ENCODE measurements around the gene TMEM151B.

- TF ChIP-seq POLR2A (IDR thresholded peaks at IDR 0.05) = no peak
- no peak for TF ChIP-seq CTCF (IDR thresholded peaks at IDR 0.05)
These were observed 71.8 kb downstream of the TMEM151B start for GRCh38 chr6:44342052-44342451.
